GM23338 (cell line): Measurements from ENCODE around the gene ZNF552.

ENCODE experiments used
- EZH2 ChIP-seq: fragments of 200-600 bp; sonication (generic); IDR thresholded peaks from one replicate; pipeline ENCODE4 v1.8.0; 2017; ENCODE audit warnings: antibody characterized with exemption, mild to moderate bottlenecking, low read depth; ENCODE audit not compliant: unreplicated experiment
- EZH2phosphoT487 ChIP-seq: fragments of 200-600 bp; sonication (generic); IDR thresholded peaks from one replicate; pipeline ENCODE4 v1.8.1; 2018; ENCODE audit warnings: antibody characterized with exemption; ENCODE audit not compliant: unreplicated experiment
- JUNB ChIP-seq: IDR thresholded peaks from one replicate; pipeline ENCODE4 v1.6.1; 2016; ENCODE audit warnings: antibody characterized with exemption; ENCODE audit not compliant: unreplicated experiment
- NANOG ChIP-seq: IDR thresholded peaks from 2 replicates; pipeline ENCODE4 v1.6.1; 2016; ENCODE audit warnings: antibody characterized with exemption, borderline replicate concordance
- POLR2AphosphoS5 ChIP-seq: IDR thresholded peaks from 2 replicates; pipeline ENCODE4 v1.6.1; 2016; ENCODE audit warnings: antibody characterized with exemption, low read depth
- TF ChIP-seq, protein P1 (sequence below), 2 experiments: fragments of 200-600 bp in 1 of 2; sonication (generic) in 1 of 2; conservative IDR thresholded peaks; 2 replicates each; pipeline versions ENCODE4 v1.5.1 to v1.6.1; 2016 to 2017; ENCODE audit warnings: antibody characterized with exemption in 2 of 2, low read depth in 2 of 2, mild to moderate bottlenecking in 2 of 2, moderate library complexity in 1 of 2

- TF ChIP-seq, protein P1, sequence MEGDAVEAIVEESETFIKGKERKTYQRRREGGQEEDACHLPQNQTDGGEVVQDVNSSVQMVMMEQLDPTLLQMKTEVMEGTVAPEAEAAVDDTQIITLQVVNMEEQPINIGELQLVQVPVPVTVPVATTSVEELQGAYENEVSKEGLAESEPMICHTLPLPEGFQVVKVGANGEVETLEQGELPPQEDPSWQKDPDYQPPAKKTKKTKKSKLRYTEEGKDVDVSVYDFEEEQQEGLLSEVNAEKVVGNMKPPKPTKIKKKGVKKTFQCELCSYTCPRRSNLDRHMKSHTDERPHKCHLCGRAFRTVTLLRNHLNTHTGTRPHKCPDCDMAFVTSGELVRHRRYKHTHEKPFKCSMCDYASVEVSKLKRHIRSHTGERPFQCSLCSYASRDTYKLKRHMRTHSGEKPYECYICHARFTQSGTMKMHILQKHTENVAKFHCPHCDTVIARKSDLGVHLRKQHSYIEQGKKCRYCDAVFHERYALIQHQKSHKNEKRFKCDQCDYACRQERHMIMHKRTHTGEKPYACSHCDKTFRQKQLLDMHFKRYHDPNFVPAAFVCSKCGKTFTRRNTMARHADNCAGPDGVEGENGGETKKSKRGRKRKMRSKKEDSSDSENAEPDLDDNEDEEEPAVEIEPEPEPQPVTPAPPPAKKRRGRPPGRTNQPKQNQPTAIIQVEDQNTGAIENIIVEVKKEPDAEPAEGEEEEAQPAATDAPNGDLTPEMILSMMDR (conservative IDR thresholded peaks at IDR 0.05; ENCODE audit: low read depth in 2 of 2): no peak
- no peak for TF ChIP-seq POLR2AphosphoS5
- no peak for TF ChIP-seq EZH2
- TF ChIP-seq JUNB: no peak
- no peak for TF ChIP-seq EZH2phosphoT487
- no peak for TF ChIP-seq NANOG
Observed at GRCh38 chr19:57816652-57817051, 1.9 kb upstream of the ZNF552 start.
